ENCODE results near the gene RAD51B.

The RAD51B gene

DNA sequence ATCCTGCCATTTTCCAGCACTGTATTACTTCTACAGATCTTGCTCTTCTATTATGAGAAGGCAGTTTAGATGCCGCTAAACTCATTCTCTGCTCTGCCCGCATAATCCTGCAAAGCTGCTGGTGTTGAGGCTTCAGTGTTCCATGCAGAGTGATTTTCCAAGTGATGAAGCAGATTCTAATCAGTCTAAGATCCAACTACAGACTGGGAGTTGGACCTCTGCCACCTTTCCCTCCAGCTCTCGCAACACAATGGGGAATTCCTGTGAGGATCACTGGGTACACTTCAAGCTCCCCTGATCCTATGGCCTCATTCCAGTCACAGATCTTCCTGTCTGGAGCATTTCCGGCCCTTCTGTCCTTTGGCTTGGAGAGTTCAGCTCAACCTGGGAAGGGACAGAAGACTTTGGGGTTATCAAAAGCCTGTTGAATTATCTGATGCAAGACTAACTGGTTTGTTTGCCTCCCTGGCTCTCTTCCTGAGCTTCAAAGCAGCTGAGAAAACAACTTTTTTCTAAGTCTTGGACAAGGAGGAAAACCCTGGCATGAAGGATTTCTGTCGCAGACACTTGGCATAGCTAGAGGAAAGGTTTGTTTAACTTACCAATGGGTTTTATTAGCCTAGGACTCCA, 639.4 kb downstream of the RAD51B start:
- DNase-seq: peak; percentile 84

DNA sequence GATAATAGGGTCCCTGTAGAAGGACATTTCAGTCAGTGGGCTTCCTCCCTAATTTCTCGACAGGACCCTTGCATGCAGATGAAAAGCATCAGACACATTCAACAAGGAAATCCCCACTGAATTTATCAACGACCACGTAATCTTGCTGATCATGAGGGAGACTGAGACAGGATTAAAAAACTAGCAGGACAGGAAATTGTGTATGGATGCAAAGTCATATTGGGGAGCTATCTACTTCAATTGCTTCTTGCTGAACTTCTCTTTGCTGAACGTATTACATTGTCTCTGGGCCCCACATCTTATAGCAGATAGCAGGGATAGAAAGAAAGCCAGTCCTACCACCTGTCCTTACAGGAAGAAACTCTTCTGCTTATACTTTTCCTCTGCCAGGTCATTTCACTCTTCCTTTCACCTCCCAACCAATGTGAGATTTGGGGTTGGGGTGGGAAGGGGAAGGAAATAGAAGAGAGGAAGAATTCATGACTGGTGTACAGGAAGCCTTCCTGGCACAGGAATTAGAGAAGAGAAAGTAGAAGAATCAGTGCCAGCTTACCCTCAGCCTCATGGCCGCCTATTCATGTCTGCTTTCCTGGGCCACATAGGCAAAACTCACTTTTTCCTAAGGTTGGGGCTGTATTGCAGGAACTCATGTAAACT, 640.0 kb downstream of the RAD51B start:
- DNase-seq: no peak

DNA sequence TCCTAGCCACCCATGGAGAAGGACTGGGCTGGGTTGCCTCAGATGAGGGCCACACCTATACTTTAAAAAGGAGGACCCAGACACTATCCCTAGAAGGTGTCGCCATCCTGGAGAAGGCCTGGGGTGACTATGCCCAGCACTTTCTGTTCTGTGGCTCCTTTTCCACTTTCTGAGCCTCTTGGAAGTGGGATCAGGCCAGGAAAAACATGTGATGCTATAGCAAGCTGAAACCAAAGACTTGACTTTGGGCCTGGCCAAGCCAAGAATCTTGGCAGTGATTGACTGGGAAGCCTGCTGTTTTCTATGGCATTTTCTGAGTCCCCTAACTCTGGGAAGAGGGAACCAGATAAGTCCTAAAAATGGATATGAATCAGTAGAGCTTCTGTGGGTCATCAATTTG, 641.0 kb downstream of the RAD51B start:
- DNase-seq: no peak

DNA sequence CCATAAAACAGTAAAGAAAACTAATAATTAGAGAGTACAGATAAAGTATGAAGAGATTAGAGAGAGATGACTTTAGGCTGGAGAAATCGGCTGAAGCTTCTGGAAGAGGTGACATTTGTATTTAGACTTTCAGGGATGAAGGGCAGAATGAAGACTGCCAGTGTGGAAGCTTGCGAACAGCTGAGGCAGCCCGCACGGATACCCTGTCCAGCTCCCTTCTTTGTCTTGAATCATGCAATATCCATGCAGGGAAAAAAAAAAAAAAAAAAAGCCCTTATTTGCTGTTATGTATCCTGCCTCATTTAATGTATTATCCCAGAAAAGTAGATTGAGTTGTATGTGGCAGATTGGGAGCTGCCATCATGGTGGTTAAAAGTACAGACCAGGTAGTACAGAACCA, 641.5 kb downstream of the RAD51B start:
- no peak for DNase-seq

DNA sequence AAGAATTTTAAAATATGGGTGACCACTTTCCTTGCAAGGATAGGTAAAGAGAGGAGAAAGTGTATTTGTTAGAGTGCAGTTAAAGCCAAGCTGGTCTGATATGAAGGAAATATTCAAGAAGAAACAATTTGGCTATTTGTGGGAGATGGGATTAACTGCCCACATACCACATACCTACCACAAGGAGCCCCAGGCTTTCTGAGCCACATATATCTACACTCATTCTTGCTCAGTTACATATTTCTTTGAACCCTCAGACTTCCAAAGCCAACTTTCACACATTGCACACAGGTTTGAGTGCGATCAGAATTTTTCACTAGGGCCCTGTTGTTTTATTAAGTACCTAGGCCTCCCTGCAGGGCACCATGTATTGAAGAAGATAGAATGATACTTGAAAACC, 643.1 kb downstream of the RAD51B start:
- peak; percentile 42 for DNase-seq

DNA sequence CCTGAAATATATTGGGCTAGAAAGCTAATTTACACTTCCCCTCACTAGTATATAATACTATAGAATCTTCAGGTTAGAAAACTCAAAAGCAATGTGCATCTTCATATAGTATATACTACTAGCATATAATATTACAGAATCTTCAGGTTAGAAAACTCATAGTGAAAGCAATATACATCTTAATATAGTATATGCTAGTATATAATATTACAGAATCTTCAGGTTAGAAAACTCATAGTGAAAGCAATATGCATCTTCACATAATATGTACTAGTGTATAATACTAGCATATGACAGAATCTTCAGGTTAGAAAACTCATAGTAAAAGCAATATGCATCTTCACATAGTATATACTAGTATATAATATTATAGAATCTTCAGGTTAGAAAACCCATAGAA, 643.7 kb downstream of the RAD51B start:
- no peak for DNase-seq

DNA sequence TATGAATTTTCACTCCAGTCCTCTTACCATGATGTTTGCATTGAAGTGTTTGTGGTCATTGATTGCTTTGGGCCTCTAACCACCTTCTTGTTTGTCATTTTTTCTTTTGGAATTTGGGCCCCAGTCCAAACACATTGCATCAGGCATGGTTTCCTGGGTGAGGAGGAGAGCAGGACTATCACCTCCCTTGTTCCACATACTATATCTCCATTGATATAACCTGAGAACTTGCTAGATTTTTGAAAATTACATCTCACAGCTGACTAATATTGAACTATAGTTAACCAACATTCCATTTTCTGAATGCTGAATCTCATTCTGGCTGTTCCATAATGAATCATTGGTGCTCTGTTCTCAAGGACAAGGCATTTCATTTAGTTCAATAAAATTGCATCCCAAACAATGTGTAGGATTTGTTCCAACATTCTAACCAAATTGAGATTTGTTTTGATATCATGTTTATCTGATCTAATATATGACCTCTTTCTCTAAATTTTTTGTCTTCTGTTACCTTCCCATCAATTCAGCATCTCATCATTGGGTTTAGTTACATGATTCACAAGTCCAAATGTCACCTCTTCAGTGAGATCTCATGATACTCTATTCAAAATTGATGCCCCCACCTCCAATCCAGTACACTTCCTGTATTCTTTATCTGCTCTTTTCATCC, 644.3 kb downstream of the RAD51B start:
- DNase-seq: peak; percentile 31

DNA sequence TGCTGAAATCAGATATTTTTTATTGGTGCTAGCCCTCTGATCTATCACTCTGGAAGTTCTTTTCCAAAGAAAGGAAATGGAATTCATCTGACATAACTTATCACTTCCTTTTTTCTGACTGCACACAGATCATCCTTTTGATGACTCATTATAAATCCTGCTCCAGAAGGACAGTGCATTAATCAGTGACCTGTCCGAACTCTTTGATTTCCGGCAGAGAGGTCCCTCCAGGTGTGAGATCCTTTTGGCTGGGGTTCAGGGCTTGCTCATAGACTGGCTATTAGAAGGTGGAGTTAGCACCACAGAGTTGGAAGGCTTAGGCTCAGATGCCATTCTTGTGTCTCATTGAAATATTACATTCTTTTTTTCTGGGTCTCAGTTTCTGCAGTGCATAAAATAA, 645.1 kb downstream of the RAD51B start:
- peak; percentile 88 for DNase-seq

DNA sequence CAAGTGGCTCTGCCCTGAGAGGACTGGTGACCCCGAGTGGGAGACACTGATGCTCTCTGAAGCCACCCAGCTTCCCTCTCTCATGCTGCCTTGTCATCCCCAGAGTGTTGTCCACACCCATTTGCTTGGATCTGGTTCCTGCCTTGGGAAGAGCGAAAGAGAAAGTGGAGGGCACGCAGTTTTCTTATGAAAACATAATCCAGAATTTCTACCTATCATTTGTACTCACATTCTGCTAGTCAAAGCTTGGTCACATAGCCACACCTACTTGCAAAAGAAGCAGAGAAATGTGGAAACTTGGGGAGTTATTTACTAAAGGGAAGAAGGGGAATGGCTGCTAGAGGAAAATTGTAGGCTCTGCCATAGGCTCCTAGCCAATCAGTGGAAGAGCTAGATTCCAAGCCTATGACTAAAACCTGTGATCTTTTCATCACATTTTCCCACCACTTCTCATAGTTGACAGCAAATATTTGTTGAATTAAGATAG, 647.0 kb downstream of the RAD51B start:
- DNase-seq: peak; percentile 92

DNA sequence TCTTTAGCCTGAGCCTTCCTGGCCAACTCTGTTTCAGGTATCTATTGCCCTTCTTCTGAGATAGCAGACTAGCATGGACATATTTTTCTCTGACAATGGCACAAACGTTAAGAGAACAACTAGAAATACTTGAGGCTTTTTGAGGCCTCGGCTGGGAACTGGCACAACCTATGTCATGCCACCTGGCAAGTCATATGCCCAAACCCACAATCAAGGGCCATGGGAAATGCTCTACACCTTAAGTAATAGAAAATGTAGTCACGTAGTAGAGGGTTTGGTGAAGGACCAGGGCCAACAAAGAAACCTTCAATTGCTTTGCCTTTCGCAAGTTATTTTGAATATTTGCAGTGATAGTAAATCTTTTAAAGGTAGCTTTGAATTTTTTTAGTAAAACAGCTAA, 647.8 kb downstream of the RAD51B start:
- DNase-seq: no peak

DNA sequence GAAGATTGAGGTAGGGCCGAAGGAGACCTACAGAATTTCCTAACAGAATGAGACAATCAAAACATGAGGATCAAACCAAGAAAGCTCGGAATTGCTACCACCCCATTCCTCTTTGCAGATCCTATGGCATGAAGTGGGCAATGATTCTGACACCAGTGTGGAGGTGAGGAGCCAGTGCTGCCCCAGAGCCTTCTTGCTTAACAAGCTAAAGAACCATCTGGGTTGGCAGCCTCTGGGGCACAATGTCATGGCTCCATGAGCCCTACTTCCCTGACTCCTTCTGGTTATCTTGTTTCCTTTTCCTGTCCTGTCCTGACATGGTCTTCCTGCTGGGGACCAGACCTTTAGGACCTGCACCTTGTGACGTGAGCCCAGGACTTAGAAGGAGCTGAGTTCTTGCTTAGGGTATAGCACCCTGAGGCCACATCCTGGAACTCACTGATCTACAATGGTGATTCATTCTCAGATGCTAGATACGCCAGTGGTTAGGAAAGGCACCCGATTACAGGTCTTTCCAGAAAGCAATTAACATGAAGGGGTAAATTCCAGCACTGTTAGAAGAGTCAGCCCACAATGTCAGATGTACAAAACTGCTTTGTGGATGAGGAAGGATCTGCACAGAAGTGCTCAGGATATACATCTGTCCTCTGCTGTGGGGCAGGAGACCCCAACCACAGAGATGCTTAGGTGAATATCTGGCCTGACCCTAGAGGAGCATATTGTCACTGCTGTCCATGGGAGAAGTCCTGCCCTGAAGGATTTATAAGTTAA, 649.0 kb downstream of the RAD51B start:
- DNase-seq: peak; percentile 92

DNA sequence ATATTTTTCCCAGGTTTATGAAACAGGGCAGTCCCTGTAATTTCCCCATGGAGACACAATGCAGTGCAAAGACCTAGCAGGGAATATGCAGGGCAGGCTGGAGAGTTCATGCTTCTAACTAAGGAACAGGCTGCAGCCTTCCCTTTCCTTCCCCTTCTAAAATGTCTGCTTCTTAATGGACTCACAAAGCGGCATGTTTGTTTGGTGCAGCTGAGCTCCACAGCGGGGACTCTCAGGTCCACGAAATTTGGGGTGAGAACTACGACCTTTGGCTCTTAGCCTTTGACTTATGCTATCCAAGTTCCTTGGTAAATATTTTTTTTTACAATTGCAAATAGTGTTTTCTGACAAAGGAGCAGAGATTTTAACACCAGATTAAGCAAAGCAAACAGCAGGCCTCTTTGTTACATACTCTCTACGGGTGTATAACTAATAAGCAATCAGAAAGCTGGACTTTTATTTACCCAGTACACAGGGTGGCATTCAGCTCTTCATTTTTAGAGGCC, 649.7 kb downstream of the RAD51B start:
- DNase-seq: no peak

DNA sequence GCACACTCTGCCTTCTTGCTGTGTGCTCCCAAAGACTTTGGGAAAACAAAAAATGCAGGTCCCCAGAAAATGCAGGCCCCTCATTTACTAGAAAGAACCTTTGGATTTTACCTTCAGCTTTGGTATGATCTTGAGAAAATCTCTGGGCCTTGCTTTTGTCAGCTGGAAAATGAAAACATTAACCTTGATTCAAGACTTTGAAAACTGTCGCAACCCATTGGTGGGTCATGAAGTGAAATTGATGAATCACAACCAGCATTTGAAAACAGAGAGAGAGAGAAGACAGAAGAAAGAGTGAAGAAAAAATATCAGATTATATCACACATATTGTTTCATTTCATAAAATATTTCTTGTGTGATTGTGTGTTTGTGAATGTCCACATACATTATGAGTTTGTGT, 650.8 kb downstream of the RAD51B start:
- no peak for DNase-seq

DNA sequence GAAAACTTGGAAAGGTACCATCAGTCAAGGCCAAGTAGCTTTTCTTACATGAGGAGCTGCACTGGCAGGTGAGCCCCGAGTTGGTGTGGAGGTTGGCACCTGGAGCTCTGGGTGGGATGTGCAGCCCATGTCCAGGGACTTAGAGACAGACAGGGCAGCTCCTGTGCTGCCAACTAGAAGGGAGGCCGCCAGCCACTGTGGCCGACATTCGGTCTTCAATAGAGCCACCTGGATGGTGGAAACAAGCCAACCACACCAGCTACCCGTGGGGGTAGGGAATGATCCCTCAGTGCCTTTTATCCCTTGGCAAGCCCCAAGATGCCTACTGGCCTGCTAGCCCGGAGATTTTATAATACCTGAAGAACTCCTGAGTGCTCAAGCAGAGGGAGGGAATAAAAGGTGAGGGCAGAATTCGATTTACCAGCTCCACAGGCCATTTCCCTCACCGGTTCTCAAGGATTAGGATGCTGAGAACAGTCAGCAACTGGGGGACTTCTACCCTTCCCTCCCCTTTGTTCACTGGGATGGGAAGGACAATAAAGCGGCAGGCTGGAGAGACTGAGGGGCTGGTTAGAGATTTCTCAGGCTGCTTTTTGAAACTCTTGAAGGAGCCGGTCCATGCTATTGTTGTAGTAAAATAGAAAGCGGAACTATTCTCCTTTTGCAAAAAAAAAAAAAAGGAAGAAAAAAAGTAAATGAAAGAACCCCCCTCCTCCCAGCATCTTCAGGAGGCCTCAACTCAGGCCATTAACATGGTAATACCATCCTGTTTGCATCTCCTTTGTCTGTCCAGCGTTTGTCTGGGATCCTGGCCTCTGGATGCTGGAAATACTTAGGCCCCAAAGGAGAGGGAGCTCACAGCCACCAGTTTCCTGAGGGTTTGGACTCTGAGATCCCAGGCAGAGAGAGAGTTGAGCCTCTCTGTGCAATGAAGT, 651.7 kb downstream of the RAD51B start:
- no peak for DNase-seq

DNA sequence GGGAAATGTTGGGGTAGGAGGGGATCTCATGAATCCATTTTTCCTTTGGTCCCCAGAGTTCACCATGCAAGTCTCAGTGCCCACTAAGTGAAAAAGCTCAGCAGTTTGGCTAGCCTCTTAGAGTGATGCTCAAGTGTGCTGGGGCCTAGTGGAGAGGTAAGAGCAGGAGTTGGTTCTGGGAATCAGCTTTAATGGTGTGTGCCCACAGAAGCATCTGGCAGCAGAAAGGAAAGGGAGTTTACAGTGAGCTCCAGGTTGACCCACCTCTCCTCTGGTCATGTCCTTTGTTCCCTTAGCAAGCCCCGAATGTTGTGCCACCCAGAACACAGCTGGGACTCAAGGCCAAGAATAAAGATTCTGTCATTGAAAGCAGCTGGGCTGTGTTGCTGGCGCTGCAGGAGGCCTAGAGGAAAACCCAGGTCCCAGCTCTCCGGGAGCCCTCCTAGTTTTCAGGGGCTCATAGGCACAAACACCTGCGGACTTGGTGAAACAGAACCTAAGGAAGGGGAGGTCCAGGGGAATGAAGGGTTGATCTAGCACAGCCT, 652.5 kb downstream of the RAD51B start:
- DNase-seq: no peak

DNA sequence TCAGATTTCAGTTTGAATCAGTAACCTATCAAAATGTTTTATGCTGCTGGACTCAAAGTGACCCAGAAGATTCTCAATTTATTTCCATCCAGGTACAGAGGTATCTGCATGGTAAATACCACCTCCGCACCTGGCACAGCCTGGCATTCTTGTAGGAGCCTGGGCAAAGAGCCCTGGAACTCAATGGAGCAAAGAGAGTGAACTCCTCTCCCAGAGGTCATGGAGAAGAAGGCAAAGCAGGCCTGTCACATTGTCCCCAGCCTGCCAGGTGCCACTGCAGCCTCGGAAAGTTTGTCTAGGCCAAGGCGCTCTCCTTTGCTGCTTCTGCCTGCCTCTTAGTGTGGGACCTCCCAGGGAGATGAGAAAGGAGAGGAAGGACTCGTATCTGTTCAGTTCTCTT, 653.5 kb downstream of the RAD51B start:
- no peak for DNase-seq

DNA sequence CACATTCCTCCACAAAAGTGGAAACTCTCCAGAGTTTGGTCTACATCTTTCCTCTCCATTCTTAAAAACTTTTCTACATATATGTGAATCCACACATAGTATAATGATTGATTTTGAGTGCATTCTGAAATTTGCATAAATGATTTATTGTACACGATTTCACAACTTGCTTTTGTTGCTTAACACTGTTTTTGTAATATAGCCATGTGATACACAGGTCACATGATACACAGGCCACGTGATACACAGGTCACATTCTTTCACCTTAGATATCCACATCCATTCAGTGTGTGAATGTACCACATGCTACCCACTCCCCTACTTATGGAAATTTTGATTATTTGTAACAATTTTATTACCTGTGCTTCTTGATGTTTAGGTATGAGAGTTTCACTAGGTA, 654.2 kb downstream of the RAD51B start:
- DNase-seq: no peak

DNA sequence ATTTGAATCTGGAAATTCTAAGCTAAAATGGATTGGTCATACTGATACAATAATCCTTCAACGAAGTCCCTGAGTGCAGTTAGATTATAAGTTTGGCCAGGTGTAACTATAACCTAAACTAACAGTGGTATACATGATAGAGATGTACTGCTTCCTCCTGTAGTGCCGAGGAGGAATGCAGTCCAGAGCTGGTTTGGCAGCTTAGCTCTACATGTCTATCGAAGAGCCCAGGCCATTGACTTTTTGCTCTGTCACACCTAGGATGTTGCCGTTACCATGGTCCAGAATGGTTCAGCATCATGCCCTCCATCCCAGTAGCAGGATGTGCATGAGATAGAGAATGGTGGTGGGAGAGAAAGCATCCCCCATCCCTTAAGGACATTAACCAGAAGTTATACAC, 655.2 kb downstream of the RAD51B start:
- no peak for DNase-seq

DNA sequence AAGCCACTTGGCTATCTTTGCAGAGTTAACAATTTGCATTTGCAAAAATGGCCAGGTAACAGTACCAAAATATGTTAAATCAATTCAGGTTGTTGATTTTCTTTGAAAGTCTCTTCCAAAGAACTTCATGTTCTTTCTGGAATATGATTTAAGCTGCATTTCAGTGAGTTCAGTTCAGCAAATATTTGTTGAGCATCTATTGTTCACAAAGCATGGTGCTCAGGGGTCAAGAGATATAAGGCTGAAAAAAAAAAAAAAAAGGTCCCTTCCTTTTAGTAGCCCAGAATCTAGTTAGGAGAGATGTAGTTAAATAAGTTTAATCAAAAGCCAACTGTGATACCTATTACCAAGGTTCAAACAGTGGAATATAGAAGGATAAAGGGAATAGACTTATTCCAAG, 656.2 kb downstream of the RAD51B start:
- DNase-seq: no peak

DNA sequence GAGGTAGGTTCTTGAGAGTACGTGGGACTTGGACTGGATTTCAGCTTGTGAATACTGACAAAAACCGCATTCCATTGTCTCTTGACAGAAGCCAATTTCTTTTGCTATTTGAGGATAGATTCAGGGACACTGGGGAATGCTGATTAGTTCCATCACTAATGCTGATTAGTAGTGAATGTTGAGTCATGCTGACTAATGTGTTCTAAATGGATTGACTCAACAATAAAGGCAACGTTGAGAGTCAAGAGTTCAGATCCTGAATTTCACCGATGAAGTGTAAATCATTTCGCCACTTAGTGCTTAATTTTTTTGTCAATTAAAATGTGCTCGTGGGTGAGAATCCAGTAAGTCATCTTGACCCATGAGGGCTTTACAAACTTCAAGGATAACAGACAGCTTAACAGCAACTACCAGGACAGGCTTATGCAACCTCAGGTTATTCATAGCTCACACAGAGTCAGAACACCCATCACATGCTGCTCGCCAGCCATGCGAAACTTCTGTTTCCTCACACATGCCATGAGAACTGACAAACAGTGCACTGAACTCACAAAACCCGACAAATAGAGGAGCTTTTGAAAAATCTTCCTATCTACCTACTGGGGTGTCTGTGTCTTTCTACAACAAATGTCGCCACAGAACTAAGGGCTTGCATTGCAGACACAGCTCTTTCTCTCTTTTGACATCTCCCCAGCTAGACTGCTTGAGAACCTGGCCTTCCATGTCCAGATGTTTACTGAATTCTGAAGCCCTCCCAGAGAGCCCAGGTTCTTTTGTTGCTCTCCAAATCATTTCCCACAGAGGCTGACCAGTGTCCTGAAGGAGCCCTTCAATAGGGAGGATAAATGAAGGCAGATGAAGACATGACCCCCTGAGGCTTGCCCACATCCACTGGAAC, 656.9 kb downstream of the RAD51B start:
- DNase-seq: peak; percentile 93

DNA sequence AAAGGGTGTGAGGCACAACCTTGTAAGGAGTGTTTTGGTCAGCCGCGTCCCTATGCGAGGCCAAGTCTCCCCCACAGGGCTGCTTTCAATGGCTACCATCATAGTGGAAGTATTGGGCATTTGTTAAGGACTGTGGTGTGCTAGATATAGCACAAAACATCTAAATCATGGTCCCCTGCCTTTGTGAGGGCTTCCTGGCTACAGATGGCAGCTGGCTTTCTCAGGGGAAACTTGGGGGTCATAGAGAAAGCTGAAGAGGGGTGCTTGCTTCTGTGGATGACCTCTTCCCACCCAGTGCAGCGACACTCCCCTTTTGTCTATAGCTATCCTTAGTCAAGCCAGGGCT, 657.5 kb downstream of the RAD51B start:
- DNase-seq: no peak
